GM21619 (cell line): Measurements from ENCODE around the gene ZNF837.
"Not testable (repeated sequence)": the region's sequence is repeated elsewhere in the genome, so short reads cannot be mapped to it uniquely, and the experiment has no call there.

Experiments used
- ATAC-seq: cut with Tn5 transposase; IDR thresholded peaks from one replicate; pipeline ENCODE4 v1.9.1; 2021; ENCODE audit not compliant: unreplicated experiment

The ZNF837 gene

GRCh38 chr19:58396691-58397532 is 16.1 kb upstream of the ZNF837 start:
- no peak for ATAC-seq

GRCh38 chr19:58395979-58396627 is 15.3 kb upstream of the ZNF837 start:
- no peak for ATAC-seq

GRCh38 chr19:58395220-58395978 is 14.6 kb upstream of the ZNF837 start, which contains the start of gene RNF225:
RNF225 (plus strand) TSS chr19:58395656; CDS start chr19:58396090, 434 bp downstream.
- no peak for ATAC-seq

- ATAC-seq, result no peak
Measured at GRCh38 chr19:58394821-58395219, 14.0 kb upstream of the ZNF837 start.

- ATAC-seq, result no peak
Measured at GRCh38 chr19:58393725-58394033, 12.8 kb upstream of the ZNF837 start.

GRCh38 chr19:58392945-58393724 is 12.3 kb upstream of the ZNF837 start:
- ATAC-seq, result no peak

GRCh38 chr19:58388175-58388526 is 7.3 kb upstream of the ZNF837 start:
- ATAC-seq, result no peak

GRCh38 chr19:58387338-58388174 is 6.7 kb upstream of the ZNF837 start:
- ATAC-seq, result no peak

GRCh38 chr19:58386576-58387337 is 5.9 kb upstream of the ZNF837 start, which contains the start of gene RPS5:
RPS5 (plus strand) TSS chr19:58387269; CDS start chr19:58388138, 869 bp downstream.
- ATAC-seq, result peak; percentile 81

- peak; percentile 3 for ATAC-seq
Measured at GRCh38 chr19:58385891-58386575, 5.2 kb upstream of the ZNF837 start.

- no peak for ATAC-seq
Measured at GRCh38 chr19:58385313-58385890, 4.6 kb upstream of the ZNF837 start.

- ATAC-seq, result no peak
Measured at GRCh38 chr19:58382997-58383603, 2.3 kb upstream of the ZNF837 start.

- ATAC-seq, result no peak
Measured at GRCh38 chr19:58381460-58382212, 806 bp upstream of the ZNF837 start.

- peak; percentile 3 for ATAC-seq
Measured at GRCh38 chr19:58380037-58380661, 681 bp downstream of the ZNF837 start.

- no peak for ATAC-seq
Measured at GRCh38 chr19:58379246-58379645, 1.6 kb downstream of the ZNF837 start.

- not testable (repeated sequence) for ATAC-seq
Measured at GRCh38 chr19:58376724-58377123, 4.1 kb downstream of the ZNF837 start.

GRCh38 chr19:58374200-58374599 is 6.6 kb downstream of the ZNF837 start:
- no peak for ATAC-seq
